SKM-1 treated with dmso at 0.1 percent for 144 hours (cell line): ENCODE results near the gene QRFP.
"Not testable (repeated sequence)": the region's sequence is repeated elsewhere in the genome, so short reads cannot be mapped to it uniquely, and the experiment has no call there.

Experiments
- DNase-seq: peaks from one replicate; lab custom pipeline; 2025; ENCODE audit not compliant: unreplicated experiment; lab: John Stamatoyannopoulos, UW

QRFP gene

GRCh38 chr9:130854835-130855234, 41.8 kb downstream of the QRFP start:
- DNase-seq = no peak

GRCh38 chr9:130854092-130854491, 42.5 kb downstream of the QRFP start:
- no peak for DNase-seq

GRCh38 chr9:130852801-130853200, 43.8 kb downstream of the QRFP start:
- no peak for DNase-seq

GRCh38 chr9:130849356-130849755, 47.3 kb downstream of the QRFP start:
- no peak for DNase-seq

GRCh38 chr9:130848514-130848913, 48.1 kb downstream of the QRFP start:
- DNase-seq = not testable (repeated sequence)

- DNase-seq = peak; percentile 16
Measured at GRCh38 chr9:130847306-130848217, 49.0 kb downstream of the QRFP start.

GRCh38 chr9:130846487-130847305, 49.9 kb downstream of the QRFP start:
- DNase-seq = no peak

- DNase-seq = no peak
Measured at GRCh38 chr9:130845901-130846481, 50.6 kb downstream of the QRFP start.

- no peak for DNase-seq
Measured at GRCh38 chr9:130845254-130845653, 51.4 kb downstream of the QRFP start.

- no peak for DNase-seq
Measured at GRCh38 chr9:130844044-130844451, 52.6 kb downstream of the QRFP start.

GRCh38 chr9:130843049-130843908, 53.3 kb downstream of the QRFP start:
- DNase-seq = no peak
